K562 (cell line): ENCODE measurements around the gene TNNI2. TPM values are rescaled to one million over a fixed set of nuclear protein-coding genes. Genes with fewer than 3 reads are reported as not detected.

ENCODE experiments used
- CEBPG ChIP-seq, 3 experiments: fragments of 200-800 bp in 1 of 3; sonication (Bioruptor generic) in 1 of 3; sonication (generic) in 1 of 3; formaldehyde crosslinking in 1 of 3; IDR thresholded peaks in 2 of 3; conservative IDR thresholded peaks in 1 of 3; 2 replicates each; pipeline versions ENCODE4 v1.6.1 to v1.8.0; 2016 to 2022; ENCODE audit warnings: missing compliant biosample characterization in 2 of 3, missing genetic modification characterization in 2 of 3, mild to moderate bottlenecking in 1 of 3, missing genetic modification reagents in 1 of 3
- HMG20B ChIP-seq: fragments of 250-450 bp; sonication (Bioruptor Pico); IDR thresholded peaks from 2 replicates; pipeline ENCODE4 v1.5.0; 2021; ENCODE audit warnings: mild to moderate bottlenecking
- KDM2B ChIP-seq: fragments of 250-450 bp; sonication (Bioruptor Pico); IDR thresholded peaks from 2 replicates; pipeline ENCODE4 v1.8.0; 2021; ENCODE audit warnings: mild to moderate bottlenecking, moderate library complexity
- LCOR ChIP-seq: sonication (generic); formaldehyde crosslinking; IDR thresholded peaks from 2 replicates; pipeline ENCODE4 v1.8.0; 2022; ENCODE audit warnings: mild to moderate bottlenecking, missing genetic modification reagents
- LEF1 ChIP-seq: fragments of 450-650 bp; IDR thresholded peaks from 2 replicates; pipeline ENCODE4 v1.6.1; 2016; ENCODE audit warnings: mild to moderate bottlenecking
- MAX ChIP-seq: sonication (generic); formaldehyde crosslinking; IDR thresholded peaks from 2 replicates; pipeline ENCODE4 v1.9.0; 2022; ENCODE audit warnings: mild to moderate bottlenecking, missing genetic modification reagents
- MITF ChIP-seq: IDR thresholded peaks from 2 replicates; pipeline ENCODE4 v1.6.1; 2014; ENCODE audit warnings: antibody characterized with exemption
- NELFE ChIP-seq: IDR thresholded peaks from 2 replicates; pipeline ENCODE4 v1.6.1; 2011; ENCODE audit warnings: mild to moderate bottlenecking; ENCODE audit not compliant: insufficient read depth, insufficient read length
- RB1 ChIP-seq: fragments of 450-650 bp; IDR thresholded peaks from 2 replicates; pipeline ENCODE4 v1.6.1; 2017; ENCODE audit warnings: low read depth, mild to moderate bottlenecking
- SIX5 ChIP-seq, 2 experiments: IDR thresholded peaks; 2 replicates each; pipeline ENCODE4 v1.6.1; 2011; ENCODE audit warnings: low read length in 2 of 2, borderline replicate concordance in 1 of 2, low read depth in 1 of 2, mild to moderate bottlenecking in 1 of 2, moderate library complexity in 1 of 2; ENCODE audit not compliant: insufficient read depth in 1 of 2
- SMC3 ChIP-seq: conservative IDR thresholded peaks from 2 replicates; pipeline ENCODE4 v1.6.1; 2011; ENCODE audit warnings: low read depth, low read length, improper control_type of control experiment; ENCODE audit not compliant: insufficient read depth
- SNIP1 ChIP-seq: fragments of 450-650 bp; IDR thresholded peaks from 2 replicates; pipeline ENCODE4 v1.7.1; 2017; ENCODE audit warnings: low read depth, mild to moderate bottlenecking
- THRA ChIP-seq: fragments of 450-650 bp; IDR thresholded peaks from 2 replicates; pipeline ENCODE4 v1.6.1; 2017; ENCODE audit warnings: mild to moderate bottlenecking, moderate library complexity
- U2AF2 ChIP-seq: fragments of 200-400 bp; formaldehyde crosslinking; optimal IDR thresholded peaks from 2 replicates; pipeline ENCODE3; 2017; ENCODE audit warnings: low read depth, mild to moderate bottlenecking, low read length
- ZBTB5 ChIP-seq: fragments of 450-650 bp; IDR thresholded peaks from 2 replicates; pipeline ENCODE4 v1.6.1; 2017; ENCODE audit warnings: antibody characterized with exemption
- ZBTB8A ChIP-seq: fragments of 450-650 bp; IDR thresholded peaks from 2 replicates; pipeline ENCODE4 v1.6.1; 2018; ENCODE audit warnings: mild to moderate bottlenecking, moderate library complexity; ENCODE audit not compliant: partially characterized antibody
- ZEB2 ChIP-seq: fragments of 450-650 bp; IDR thresholded peaks from 2 replicates; pipeline ENCODE4 v1.6.1; 2016
- ZNF263 ChIP-seq: sonication (generic); formaldehyde crosslinking; IDR thresholded peaks from 2 replicates; pipeline ENCODE4 v1.8.0; 2022; ENCODE audit warnings: mild to moderate bottlenecking, missing genetic modification reagents, borderline replicate concordance
- ZNF280A ChIP-seq: fragments of 450-650 bp; IDR thresholded peaks from 2 replicates; pipeline ENCODE4 v1.6.1; 2018; ENCODE audit warnings: mild to moderate bottlenecking, low read depth; ENCODE audit not compliant: partially characterized antibody
- ZNF316 ChIP-seq: fragments of 450-650 bp; IDR thresholded peaks from 2 replicates; pipeline ENCODE4 v1.6.1; 2016
- ZNF583 ChIP-seq: fragments of 250-450 bp; sonication (Bioruptor Pico); IDR thresholded peaks from 2 replicates; pipeline ENCODE4 v1.4.0; 2020
- ZNF589 ChIP-seq: fragments of 200-800 bp; sonication (Bioruptor generic); IDR thresholded peaks from 2 replicates; pipeline ENCODE4 v1.6.1; 2016; ENCODE audit warnings: low read depth, missing genetic modification characterization, missing compliant biosample characterization
- polyA plus RNA-seq, 8 experiments: library from polyadenylated mRNA; depleted of rRNA in 4 of 8; stranded (reverse) in 5 of 8; unstranded in 3 of 8; fragments of >200 nt; fragmentation: Nextera tagmentation in 2 of 8; fragmentation: Illumina TruSeq in 1 of 8; extraction: Ambion mirVana in 2 of 8; extraction: Trizol in 1 of 8; gene quantifications; 2 replicates each; pipeline versions ENCODE4 v1.2.1 to v1.2.3, GENCODE V29; 2011 to 2014; ENCODE audit warnings: inconsistent platforms in 1 of 8, missing spikeins in 1 of 8
- total RNA-seq, 7 experiments: library from RNA; depleted of rRNA in 6 of 7; stranded (reverse); fragments of >200 nt in 6 of 7; fragmentation: Illumina TruSeq in 2 of 7; extraction: Trizol in 2 of 7; gene quantifications; 2 replicates each; pipeline versions ENCODE4 v1.2.1 to v1.2.3, GENCODE V29; 2011 to 2021; ENCODE audit warnings: low replicate concordance in 1 of 7

Gene TNNI2
- total and polyA plus RNA-seq, 9 of the 15 experiments (the other 6 are each of a cell fraction or from before 2014, with no cell fraction given) = not detected

GRCh38 chr11:1825039-1825740 lies 13.6 kb upstream of the TNNI2 start (continued):
- no peak for TF ChIP-seq KDM2B
- TF ChIP-seq RB1 = peak; percentile 83; the same call in 1 of the 2 replicates
- TF ChIP-seq ZEB2 = no peak
- TF ChIP-seq SMC3 = peak; percentile 69
- no peak for TF ChIP-seq ZNF263 (CRISPR knock-in tag)
- no peak for TF ChIP-seq NELFE
- TF ChIP-seq MITF = no peak
- no peak for TF ChIP-seq ZBTB8A
- no peak for TF ChIP-seq CEBPG (CRISPR knock-in tag; IDR thresholded peaks at IDR 0.05)
- no peak for TF ChIP-seq CEBPG (tag; conservative IDR thresholded peaks at IDR 0.05 in 1 of 2, IDR thresholded peaks at IDR 0.05 in 1 of 2)
- no peak for TF ChIP-seq SNIP1
- TF ChIP-seq U2AF2 = no peak
- TF ChIP-seq HMG20B (CRISPR knock-in tag) = no peak
- no peak for TF ChIP-seq LCOR (CRISPR knock-in tag)
- no peak for TF ChIP-seq ZNF589 (CRISPR knock-in tag)
- no peak for TF ChIP-seq MAX (CRISPR knock-in tag)
- TF ChIP-seq ZNF316 = no peak
- TF ChIP-seq LEF1 = no peak
- no peak for TF ChIP-seq ZNF280A
- TF ChIP-seq THRA = no peak
- TF ChIP-seq ZNF583 = no peak
- no peak for TF ChIP-seq SIX5 (IDR thresholded peaks at IDR 0.05; ENCODE audit: borderline replicate concordance in 1 of 2, insufficient read depth in 1 of 2, low read depth in 1 of 2, low read length in 2 of 2)
- TF ChIP-seq ZBTB5 = no peak
